ENCODE measurements around the gene ZNHIT3.
"Not testable (repeated sequence)": the region's sequence is repeated elsewhere in the genome, so short reads cannot be mapped to it uniquely, and the experiment has no call there.

Gene ZNHIT3

DNA sequence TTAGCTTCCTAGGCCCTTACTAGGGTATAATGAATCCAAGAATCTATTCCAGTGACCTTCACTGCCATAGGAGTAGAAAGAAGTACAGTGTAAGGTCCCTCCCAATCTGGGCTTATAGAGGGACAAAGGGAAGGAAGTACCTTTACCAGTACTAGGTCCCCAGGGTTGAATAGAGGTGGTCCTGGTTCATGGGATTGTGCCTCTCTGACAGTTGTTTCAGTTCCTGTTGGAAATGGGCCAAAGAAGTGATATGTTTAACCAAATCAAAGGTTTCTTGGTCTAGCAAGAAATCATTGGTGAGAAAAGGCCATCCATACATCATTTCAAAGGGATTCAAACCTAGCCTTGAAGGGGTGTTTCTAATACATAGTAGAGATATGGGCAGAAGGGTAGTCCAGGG lies 16.0 kb upstream of the ZNHIT3 start:
- H3K4me3 ChIP-seq (ENCODE audit: low read depth, low read length), result no peak overlapping the region
- TF ChIP-seq, protein P1, sequence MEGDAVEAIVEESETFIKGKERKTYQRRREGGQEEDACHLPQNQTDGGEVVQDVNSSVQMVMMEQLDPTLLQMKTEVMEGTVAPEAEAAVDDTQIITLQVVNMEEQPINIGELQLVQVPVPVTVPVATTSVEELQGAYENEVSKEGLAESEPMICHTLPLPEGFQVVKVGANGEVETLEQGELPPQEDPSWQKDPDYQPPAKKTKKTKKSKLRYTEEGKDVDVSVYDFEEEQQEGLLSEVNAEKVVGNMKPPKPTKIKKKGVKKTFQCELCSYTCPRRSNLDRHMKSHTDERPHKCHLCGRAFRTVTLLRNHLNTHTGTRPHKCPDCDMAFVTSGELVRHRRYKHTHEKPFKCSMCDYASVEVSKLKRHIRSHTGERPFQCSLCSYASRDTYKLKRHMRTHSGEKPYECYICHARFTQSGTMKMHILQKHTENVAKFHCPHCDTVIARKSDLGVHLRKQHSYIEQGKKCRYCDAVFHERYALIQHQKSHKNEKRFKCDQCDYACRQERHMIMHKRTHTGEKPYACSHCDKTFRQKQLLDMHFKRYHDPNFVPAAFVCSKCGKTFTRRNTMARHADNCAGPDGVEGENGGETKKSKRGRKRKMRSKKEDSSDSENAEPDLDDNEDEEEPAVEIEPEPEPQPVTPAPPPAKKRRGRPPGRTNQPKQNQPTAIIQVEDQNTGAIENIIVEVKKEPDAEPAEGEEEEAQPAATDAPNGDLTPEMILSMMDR (IDR thresholded peaks at IDR 0.05; ENCODE audit: low read depth, low read length), result no peak
- no peak for DNase-seq (ENCODE audit: low read depth, low spot score)
- in situ Hi-C loops (cut with HindIII; ENCODE audit: low sequenced_read_pairs), result no loop called here

DNA sequence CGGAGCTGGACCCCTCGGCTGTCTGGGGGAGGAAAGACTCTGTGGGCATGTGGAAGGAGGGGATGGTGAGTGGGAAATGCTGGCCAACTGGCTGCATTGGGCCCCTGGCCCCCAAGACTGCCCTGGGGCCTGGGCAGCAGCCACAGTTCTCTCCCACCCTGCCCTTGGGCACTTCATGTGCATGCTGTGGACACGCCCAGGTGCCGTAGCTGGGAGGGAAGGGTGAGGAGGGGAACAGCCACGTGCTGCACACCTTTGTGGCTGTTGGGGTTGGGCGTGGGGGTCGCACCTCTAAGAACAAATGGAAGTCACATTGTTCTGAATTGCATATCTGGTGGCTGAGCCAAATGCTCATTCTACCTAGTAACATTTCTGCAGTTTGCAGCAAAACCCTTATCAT lies 11.9 kb upstream of the ZNHIT3 start:
- in situ Hi-C loops (cut with HindIII; ENCODE audit: low sequenced_read_pairs), result no loop called here
- no peak for DNase-seq (ENCODE audit: low read depth, low spot score)

DNA sequence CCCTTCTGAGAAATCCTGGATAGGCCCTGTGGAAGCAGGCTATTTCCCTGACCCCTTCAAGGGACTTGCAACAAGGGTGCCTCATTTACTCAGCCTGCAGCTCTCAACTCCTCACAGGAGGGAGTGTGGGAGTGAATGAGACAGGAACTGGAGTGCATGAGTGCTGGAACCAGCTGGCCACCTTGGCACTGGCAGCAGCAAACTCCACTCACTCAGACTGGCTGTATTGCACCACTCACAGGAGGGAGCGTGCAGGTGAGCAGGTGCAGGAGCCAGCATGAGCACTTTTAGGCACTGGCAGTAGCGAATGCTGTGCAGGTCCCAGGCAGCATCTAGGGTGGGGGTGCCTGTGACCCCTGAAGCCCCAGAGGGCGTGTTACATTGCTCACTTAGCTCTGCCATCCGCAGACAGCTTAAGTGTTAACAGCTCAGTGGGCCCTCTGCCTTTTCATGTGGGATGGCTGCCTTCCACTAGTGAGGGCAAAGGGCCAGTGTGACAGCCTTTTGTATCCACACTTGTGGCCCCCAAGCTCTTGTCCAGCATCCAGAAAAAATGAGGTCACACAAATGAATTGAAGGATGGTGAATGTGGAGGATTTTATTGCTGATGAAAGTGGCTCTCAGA lies 11.0 kb upstream of the ZNHIT3 start:
- H3K4me3 ChIP-seq (ENCODE audit: low read depth, low read length), result no peak overlapping the region
- in situ Hi-C loops (cut with HindIII; ENCODE audit: low sequenced_read_pairs), result no loop called here
- no peak for DNase-seq (ENCODE audit: low read depth, low spot score)
- TF ChIP-seq, protein P1 (IDR thresholded peaks at IDR 0.05; ENCODE audit: low read depth, low read length), result no peak

More for the DNA sequence above, 11.9 kb upstream of the ZNHIT3 start:
- no peak overlapping the region for H3K4me3 ChIP-seq (ENCODE audit: low read depth, low read length)
- TF ChIP-seq, protein P1 (IDR thresholded peaks at IDR 0.05; ENCODE audit: low read depth, low read length), result no peak

DNA sequence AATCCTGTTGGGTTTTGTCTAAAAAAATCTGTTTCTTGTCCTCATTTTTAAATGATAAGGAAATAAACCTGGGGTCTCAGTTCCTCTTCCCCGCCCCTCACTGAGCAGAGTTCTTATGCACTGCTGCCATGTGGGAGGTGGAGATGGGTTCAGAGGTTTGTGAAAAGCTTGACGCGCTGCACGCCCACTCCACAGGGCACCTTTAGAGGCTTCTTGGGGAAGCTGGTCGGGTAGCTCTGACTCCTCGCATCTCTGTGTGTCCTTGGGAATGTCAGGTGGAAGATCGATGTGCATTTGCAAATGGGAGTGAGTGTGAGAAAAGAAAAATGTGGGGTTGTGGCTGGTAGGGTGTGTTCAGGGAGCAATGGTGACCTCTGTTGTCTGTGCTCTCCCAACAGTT lies 4.7 kb upstream of the ZNHIT3 start:
- TF ChIP-seq, protein P1 (IDR thresholded peaks at IDR 0.05; ENCODE audit: low read depth, low read length), result no peak
- in situ Hi-C loops (cut with HindIII; ENCODE audit: low sequenced_read_pairs), result no loop called here
- no peak overlapping the region for H3K4me3 ChIP-seq (ENCODE audit: low read depth, low read length)
- no peak for DNase-seq (ENCODE audit: low read depth, low spot score)

DNA sequence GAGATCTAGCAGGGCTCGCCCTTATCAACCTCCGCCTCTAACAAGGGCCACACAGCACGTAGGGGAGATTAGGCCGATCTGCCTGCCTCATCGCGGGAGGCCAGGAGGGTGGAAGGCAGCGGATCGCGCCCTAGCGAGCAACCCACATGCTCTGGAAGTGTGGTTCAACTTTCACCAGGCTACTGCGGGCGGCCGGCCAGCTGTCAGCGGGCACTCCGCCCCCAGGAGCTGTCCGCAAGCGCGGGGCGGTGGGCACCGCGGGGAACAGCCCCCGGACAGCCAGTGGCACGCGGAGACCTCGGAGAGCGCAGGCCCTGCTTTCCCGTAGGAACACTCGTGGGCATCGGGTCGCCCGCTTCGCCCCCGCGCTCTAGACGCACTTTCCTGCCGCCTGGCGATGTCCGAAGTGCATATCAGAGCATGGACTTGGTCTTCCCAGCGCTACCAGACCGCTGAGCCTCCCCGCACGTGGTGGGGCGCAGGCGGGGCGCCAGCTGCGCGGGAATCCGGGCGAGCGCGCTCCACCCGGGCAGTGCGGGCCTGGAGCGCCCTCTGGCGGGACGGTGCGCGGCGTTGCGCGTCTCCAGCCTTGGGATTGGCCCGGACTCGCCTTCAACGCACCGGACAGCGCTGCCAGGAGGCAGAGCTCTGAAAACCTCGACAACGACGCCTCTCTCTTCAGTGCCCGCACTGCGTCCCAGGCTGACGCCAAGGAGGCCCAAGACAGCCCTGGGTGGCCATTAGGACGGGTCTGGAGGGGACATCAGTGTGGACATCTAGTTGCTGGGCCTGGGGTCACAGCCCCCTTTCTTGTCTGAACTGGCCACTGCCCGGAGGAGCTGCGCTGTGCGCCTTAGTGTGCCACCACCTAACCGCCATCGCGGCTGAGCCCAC lies 3.6 kb upstream of the ZNHIT3 start:
- in situ Hi-C loops (cut with HindIII; ENCODE audit: low sequenced_read_pairs), result no loop called here
- TF ChIP-seq, protein P1 (IDR thresholded peaks at IDR 0.05; ENCODE audit: low read depth, low read length), result peak; percentile 79
- peak; percentile 71 for DNase-seq (ENCODE audit: low read depth, low spot score)
- no peak overlapping the region for H3K4me3 ChIP-seq (ENCODE audit: low read depth, low read length)

DNA sequence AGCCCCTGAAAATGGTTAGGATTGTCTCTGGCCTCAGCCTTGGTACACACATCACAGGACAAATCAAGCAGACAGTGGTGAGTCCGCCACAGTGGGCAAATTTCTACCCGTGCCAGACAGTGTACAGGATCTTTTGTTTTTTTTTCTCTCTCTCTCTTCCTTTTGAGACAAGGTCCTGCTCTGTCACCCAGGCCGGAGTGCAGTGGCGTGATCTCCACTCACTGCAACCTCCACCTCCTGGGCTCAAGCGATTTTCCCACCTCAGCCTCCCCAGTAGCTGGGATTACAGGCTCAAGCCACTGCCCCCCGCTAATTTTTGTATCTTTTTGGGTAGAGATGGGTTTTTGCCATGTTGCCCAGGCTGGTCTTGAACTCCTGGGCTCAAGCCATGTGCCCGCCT lies 2.5 kb upstream of the ZNHIT3 start:
- H3K4me3 ChIP-seq (ENCODE audit: low read depth, low read length); in situ Hi-C loops (cut with HindIII; ENCODE audit: low sequenced_read_pairs); DNase-seq (ENCODE audit: low read depth, low spot score): not testable (repeated sequence)

DNA sequence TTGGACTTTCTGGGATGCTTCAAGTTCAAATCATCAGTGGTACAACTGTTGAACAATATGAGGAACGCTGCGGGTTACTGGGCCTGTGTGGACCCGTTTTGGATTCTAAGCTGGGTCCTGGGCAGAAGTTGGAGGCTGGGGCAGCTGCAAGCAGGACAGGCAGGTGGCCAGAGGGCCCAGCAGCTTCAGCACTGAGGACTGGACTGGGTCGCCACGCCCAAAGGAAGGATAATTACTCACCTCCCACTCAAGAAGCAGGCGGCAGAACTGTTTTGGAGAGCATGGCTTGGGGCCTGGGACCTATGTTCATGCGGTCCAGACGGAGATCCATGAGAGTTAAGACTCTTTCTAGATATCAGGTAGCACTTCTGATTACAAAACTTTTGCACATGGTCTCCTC lies 1.5 kb upstream of the ZNHIT3 start:
- TF ChIP-seq, protein P1 (IDR thresholded peaks at IDR 0.05; ENCODE audit: low read depth, low read length), result no peak
- H3K4me3 ChIP-seq (ENCODE audit: low read depth, low read length), result no peak overlapping the region
- DNase-seq (ENCODE audit: low read depth, low spot score), result no peak
- in situ Hi-C loops (cut with HindIII; ENCODE audit: low sequenced_read_pairs), result no loop called here
